ENCODE results near the gene UBR1. TPM values are rescaled to one million over a fixed set of nuclear protein-coding genes. Genes with fewer than 3 reads are reported as not detected.
"Not testable (repeated sequence)": the region's sequence is repeated elsewhere in the genome, so short reads cannot be mapped to it uniquely, and the experiment has no call there.

UBR1 gene
- total RNA-seq, 3 donors from 2014 or later (not counting 1 experiment from before 2014, with no cell fraction given) = 54.3 to 70.5 (median 61.4) TPM

DNA sequence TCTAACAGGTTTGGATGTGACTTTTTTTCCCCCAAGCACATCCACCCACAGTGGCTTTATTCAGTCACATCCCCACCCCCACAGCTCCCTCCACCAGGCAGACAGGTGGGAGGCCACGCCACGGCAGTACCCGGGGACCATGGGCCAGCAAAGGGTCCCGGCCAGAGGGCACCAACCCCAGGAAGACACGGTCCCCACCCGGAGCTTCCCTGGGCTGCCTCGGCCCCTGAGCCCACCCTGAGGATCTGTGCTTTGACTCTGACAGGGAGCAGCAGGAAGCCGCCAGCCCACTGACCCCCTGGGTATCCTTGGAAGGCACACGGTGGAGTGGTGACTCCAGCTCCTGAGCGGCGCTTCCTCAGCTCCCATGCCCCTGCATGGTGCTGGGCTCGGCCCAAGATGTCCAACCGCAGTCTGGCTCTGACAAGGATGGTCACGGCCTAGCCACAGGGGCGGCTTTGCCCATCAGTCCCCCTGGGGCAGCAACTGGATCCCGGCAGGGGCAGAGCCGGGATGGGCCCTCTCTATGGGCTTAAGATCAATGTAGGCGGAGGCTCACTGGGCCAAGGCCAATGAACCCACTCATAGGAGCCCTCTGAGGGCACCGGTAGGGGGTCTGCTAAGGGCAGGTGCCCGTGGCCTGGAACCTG lies 119.0 kb downstream of the UBR1 start:
- Mint-ChIP-seq H3K36me3 (peaks cover 14% of the 10 kb centered on the region), H3K27me3 (ENCODE audit: low read depth in 2 of 2) (no peaks in the 10 kb centered on the region), H3K27ac (no peak overlapping the region), H3K9me3 (no peaks in the 10 kb centered on the region), H3K4me3 (no peak overlapping the region), H3K4me1 (no peaks in the 10 kb centered on the region)
- Histone ChIP-seq H3K4me1 (ENCODE audit: control insufficient read depth, insufficient read depth, low read length) (no peaks in the 10 kb centered on the region), H3K36me3 (ENCODE audit: control insufficient read depth, insufficient read depth, low read length) (peaks cover 61% of the 10 kb centered on the region), H3K27me3 (ENCODE audit: control insufficient read depth, insufficient read depth, low read length) (no peaks in the 10 kb centered on the region), H3K9me3 (ENCODE audit: control insufficient read depth, insufficient read depth, low read length) (no peaks in the 10 kb centered on the region), H3K27ac (ENCODE audit: low read length) (no peak overlapping the region), H3K4me3 (ENCODE audit: low read length) (no peak overlapping the region)
- DNase-seq (no peak), ATAC-seq (no peak)
- 97% methylated on average over 20 of the region's 20 CpGs for WGBS (ENCODE audit: insufficient coverage)
- intact Hi-C loops (cut with micrococcal nuclease) = no loop called here
- TF ChIP-seq, protein P1, sequence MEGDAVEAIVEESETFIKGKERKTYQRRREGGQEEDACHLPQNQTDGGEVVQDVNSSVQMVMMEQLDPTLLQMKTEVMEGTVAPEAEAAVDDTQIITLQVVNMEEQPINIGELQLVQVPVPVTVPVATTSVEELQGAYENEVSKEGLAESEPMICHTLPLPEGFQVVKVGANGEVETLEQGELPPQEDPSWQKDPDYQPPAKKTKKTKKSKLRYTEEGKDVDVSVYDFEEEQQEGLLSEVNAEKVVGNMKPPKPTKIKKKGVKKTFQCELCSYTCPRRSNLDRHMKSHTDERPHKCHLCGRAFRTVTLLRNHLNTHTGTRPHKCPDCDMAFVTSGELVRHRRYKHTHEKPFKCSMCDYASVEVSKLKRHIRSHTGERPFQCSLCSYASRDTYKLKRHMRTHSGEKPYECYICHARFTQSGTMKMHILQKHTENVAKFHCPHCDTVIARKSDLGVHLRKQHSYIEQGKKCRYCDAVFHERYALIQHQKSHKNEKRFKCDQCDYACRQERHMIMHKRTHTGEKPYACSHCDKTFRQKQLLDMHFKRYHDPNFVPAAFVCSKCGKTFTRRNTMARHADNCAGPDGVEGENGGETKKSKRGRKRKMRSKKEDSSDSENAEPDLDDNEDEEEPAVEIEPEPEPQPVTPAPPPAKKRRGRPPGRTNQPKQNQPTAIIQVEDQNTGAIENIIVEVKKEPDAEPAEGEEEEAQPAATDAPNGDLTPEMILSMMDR (IDR thresholded peaks at IDR 0.05) = no peak

DNA sequence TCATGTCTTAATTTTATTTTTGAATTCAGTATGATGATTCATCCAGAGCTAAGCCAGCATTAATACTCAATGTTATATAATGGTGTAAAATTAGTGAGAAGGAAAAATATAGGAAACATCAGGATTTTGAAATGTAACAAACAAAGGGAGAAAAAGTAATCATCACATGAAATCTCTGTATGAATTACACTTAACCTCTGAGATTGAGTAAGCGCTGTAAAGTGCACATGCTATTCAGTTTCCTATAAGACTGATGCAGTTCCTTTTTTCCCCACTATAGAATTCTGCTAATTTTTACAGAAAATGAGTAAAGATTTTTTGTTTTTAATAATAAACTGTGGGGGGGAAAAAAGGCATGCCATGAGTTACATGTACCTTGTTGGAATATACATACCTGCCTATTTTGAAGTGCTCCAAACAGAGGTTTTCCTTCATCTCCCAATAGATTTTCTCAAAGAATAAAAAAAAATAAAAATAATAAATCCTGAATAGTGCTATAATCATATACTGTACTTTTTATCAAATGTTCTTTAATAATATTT lies 121.3 kb downstream of the UBR1 start:
- peaks cover 26% of the 10 kb centered on the region for H3K36me3 Mint-ChIP-seq
- TF ChIP-seq, protein P1 (IDR thresholded peaks at IDR 0.05) = no peak
- Histone ChIP-seq H3K4me3 (ENCODE audit: low read length) (no peak overlapping the region), H3K27me3 (ENCODE audit: control insufficient read depth, insufficient read depth, low read length) (no peaks in the 10 kb centered on the region), H3K4me1 (ENCODE audit: control insufficient read depth, insufficient read depth, low read length) (no peaks in the 10 kb centered on the region), H3K36me3 (ENCODE audit: control insufficient read depth, insufficient read depth, low read length) (peaks cover 63% of the 10 kb centered on the region), H3K27ac (ENCODE audit: low read length) (no peak overlapping the region), H3K9me3 (ENCODE audit: control insufficient read depth, insufficient read depth, low read length) (no peaks in the 10 kb centered on the region)
- no peak for DNase-seq
- H3K27ac Mint-ChIP-seq = no peak overlapping the region
- no peak for ATAC-seq
- H3K27me3 Mint-ChIP-seq (ENCODE audit: low read depth in 2 of 2) = no peaks in the 10 kb centered on the region
- H3K4me1 Mint-ChIP-seq = no peaks in the 10 kb centered on the region
- WGBS (ENCODE audit: insufficient coverage) = no CpG with 5 or more reads among the region's 1 CpG
- intact Hi-C loops (cut with micrococcal nuclease) = no loop called here
- no peak overlapping the region for H3K4me3 Mint-ChIP-seq
- H3K9me3 Mint-ChIP-seq = no peaks in the 10 kb centered on the region

DNA sequence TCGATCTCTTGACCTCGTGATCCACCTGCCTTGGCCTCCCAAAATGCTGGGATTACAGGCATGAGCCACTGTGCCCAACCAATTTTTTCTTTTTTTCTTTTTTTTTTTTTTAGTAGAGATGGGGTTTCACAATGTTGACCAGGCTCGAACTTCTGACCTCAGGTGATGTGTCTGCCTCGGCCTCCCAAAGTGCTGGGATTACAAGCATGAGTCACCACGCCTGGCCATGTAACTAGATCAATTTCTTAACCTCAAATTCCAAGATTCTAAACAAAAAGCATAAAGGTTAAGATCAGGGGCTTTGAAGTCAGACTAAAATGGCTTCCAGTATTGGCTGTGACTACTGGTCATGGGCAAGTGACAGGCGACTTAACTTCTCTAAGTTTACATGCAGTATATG lies 126.7 kb downstream of the UBR1 start:
- H3K27me3 Mint-ChIP-seq (ENCODE audit: low read depth in 2 of 2); ATAC-seq; DNase-seq; H3K27ac ChIP-seq (ENCODE audit: low read length); intact Hi-C loops (cut with micrococcal nuclease); H3K9me3 Mint-ChIP-seq; H3K4me3 Mint-ChIP-seq; H3K9me3 ChIP-seq (ENCODE audit: control insufficient read depth, insufficient read depth, low read length); H3K4me1 Mint-ChIP-seq; H3K4me3 ChIP-seq (ENCODE audit: low read length); H3K27me3 ChIP-seq (ENCODE audit: control insufficient read depth, insufficient read depth, low read length); H3K27ac Mint-ChIP-seq; H3K4me1 ChIP-seq (ENCODE audit: control insufficient read depth, insufficient read depth, low read length): not testable (repeated sequence)
- H3K36me3 ChIP-seq (ENCODE audit: control insufficient read depth, insufficient read depth, low read length) = peaks cover 65% of the 10 kb centered on the region
- H3K36me3 Mint-ChIP-seq = peaks cover 39% of the 10 kb centered on the region
- WGBS (ENCODE audit: insufficient coverage) = 97% methylated on average over 5 of the region's 6 CpGs

DNA sequence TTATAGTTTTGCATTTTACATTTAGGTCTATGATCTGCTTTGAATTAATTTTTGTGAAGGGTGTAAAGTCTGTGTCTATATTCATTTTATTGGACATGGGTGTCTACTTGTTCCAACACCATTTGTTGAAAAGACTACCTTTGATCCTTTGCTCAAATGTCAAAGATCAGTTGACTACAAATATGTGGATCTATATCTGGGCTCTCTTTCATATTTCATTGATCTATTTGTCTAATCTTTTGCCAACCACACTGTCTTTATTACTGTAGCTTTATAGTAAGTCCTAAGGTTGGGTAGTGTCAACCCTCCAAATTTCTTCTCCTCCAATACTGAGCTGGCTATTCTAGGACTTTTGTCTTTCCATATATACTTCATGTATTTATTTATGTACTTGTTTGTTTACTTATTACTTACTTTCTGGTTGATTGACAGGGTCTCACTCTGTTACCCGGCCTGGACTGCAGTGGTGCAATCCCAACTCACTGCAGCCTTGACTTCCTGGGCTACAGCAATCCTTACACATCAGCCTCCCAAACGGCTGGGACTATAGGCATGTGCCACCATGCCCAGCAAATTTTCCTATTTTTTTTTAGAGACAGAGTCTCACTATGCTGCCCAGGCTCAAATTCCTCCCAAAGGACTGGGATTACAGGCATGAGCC lies 131.5 kb downstream of the UBR1 start:
- ATAC-seq (no peak), DNase-seq (no peak)
- Mint-ChIP-seq H3K27me3 (ENCODE audit: low read depth in 2 of 2) (no peaks in the 10 kb centered on the region), H3K9me3 (no peaks in the 10 kb centered on the region), H3K4me3 (no peak overlapping the region), H3K4me1 (no peaks in the 10 kb centered on the region), H3K27ac (no peak overlapping the region), H3K36me3 (peaks cover 38% of the 10 kb centered on the region)
- Histone ChIP-seq H3K4me3 (ENCODE audit: low read length) (no peak overlapping the region), H3K4me1 (ENCODE audit: control insufficient read depth, insufficient read depth, low read length) (no peaks in the 10 kb centered on the region), H3K36me3 (ENCODE audit: control insufficient read depth, insufficient read depth, low read length) (peaks cover 53% of the 10 kb centered on the region), H3K27me3 (ENCODE audit: control insufficient read depth, insufficient read depth, low read length) (no peaks in the 10 kb centered on the region), H3K9me3 (ENCODE audit: control insufficient read depth, insufficient read depth, low read length) (no peaks in the 10 kb centered on the region), H3K27ac (ENCODE audit: low read length) (no peak overlapping the region)
- intact Hi-C loops (cut with micrococcal nuclease) = no loop called here
- 100% methylated on average over 2 of the region's 2 CpGs for WGBS (ENCODE audit: insufficient coverage)
- TF ChIP-seq, protein P1 (IDR thresholded peaks at IDR 0.05) = no peak
